IMR-90 (cell line): ENCODE results near the gene LPCAT2. TPM values are rescaled to one million over a fixed set of nuclear protein-coding genes. Genes with fewer than 3 reads are reported as not detected.

Source experiments
- ATAC-seq: fragments of 200-7000 bp; cut with Tn5 transposase; 2 replicates; pipeline ENCODE4 v1.9.1; 2020; ENCODE audit warnings: low read depth, mild to moderate bottlenecking, moderate library complexity
- BruUV-seq: library from RNA; stranded (reverse); fragments of 400-500 nt; replicated peaks from 2 replicates; lab custom pipeline; 2021; lab: Mats Ljungman, UMichigan
- CTCF ChIA-PET: fragments of 300-600 bp; formaldehyde crosslinking; extraction: SDS; loops from one replicate; lab custom pipeline; 2021; ENCODE audit warnings: antibody characterized with exemption; lab: Yijun Ruan, JAX
- POLR2A ChIA-PET: fragments of 300-600 bp; sonication (Branson Sonifier 250); formaldehyde crosslinking; loops from one replicate; lab custom pipeline; 2022; ENCODE audit warnings: antibody characterized with exemption; ENCODE audit not compliant: unreplicated experiment; lab: Charles Lee
- DNase-seq: peaks from one replicate; pipeline ENCODE4 v3.0.0; 2013
- H2AFZ ChIP-seq: replicated peaks from 2 replicates; pipeline ENCODE3; 2013; ENCODE audit warnings: low read length, mild to moderate bottlenecking; ENCODE audit not compliant: poor library complexity
- H2AK5ac ChIP-seq: 2 replicates; pipeline ENCODE4 v1.6.1; 2013; ENCODE audit warnings: low read depth, low read length, inconsistent platforms
- H2AK9ac ChIP-seq: replicated peaks from 2 replicates; pipeline ENCODE3; 2013; ENCODE audit warnings: mild to moderate bottlenecking, low read depth, low read length, moderate library complexity; ENCODE audit not compliant: poor library complexity
- H2BK120ac ChIP-seq: 2 replicates; pipeline ENCODE4 v1.6.1; 2013; ENCODE audit warnings: low read depth, low read length, inconsistent platforms
- H2BK15ac ChIP-seq: 3 replicates; pipeline ENCODE4 v1.6.1; 2013; ENCODE audit warnings: low read depth, low read length, inconsistent platforms
- H2BK20ac ChIP-seq: 2 replicates; pipeline ENCODE4 v1.6.1; 2013; ENCODE audit warnings: low read depth, mild to moderate bottlenecking, inconsistent platforms, low read length, moderate library complexity
- H2BK5ac ChIP-seq: 2 replicates; pipeline ENCODE4 v1.6.1; 2013; ENCODE audit warnings: mild to moderate bottlenecking, low read depth, low read length, inconsistent platforms; ENCODE audit not compliant: poor library complexity, severe bottlenecking
- H3K14ac ChIP-seq: replicated peaks from 2 replicates; pipeline ENCODE4 v1.6.1; 2013; ENCODE audit warnings: low read depth, low read length, inconsistent platforms
- H3K18ac ChIP-seq: 2 replicates; pipeline ENCODE4 v1.6.1; 2013; ENCODE audit warnings: low read depth, low read length, control low read depth
- H3K23ac ChIP-seq: 2 replicates; pipeline ENCODE4 v1.6.1; 2013; ENCODE audit warnings: low read depth, low read length, inconsistent platforms
- H3K27ac ChIP-seq: 2 replicates; pipeline ENCODE4 v1.5.1; 2013; ENCODE audit warnings: mild to moderate bottlenecking, control low read depth, low read length; ENCODE audit not compliant: insufficient read depth
- H3K27me3 ChIP-seq: 2 replicates; pipeline ENCODE4 v1.6.1; 2013; ENCODE audit warnings: low read length; ENCODE audit not compliant: control insufficient read depth, insufficient read depth
- H3K36me3 ChIP-seq: 2 replicates; pipeline ENCODE4 v1.6.1; 2013; ENCODE audit warnings: low read length, mixed read lengths; ENCODE audit not compliant: control insufficient read depth, insufficient read depth
- H3K4ac ChIP-seq: 2 replicates; pipeline ENCODE4 v1.6.1; 2013; ENCODE audit warnings: low read depth, low read length, inconsistent platforms
- H3K4me1 ChIP-seq: 2 replicates; pipeline ENCODE4 v1.6.1; 2013; ENCODE audit warnings: low read length, mixed read lengths; ENCODE audit not compliant: control insufficient read depth, insufficient read depth
- H3K4me2 ChIP-seq: 2 replicates; pipeline ENCODE4 v1.6.1; 2013; ENCODE audit warnings: low read depth, mild to moderate bottlenecking, control low read depth, low read length, moderate library complexity
- H3K4me3 ChIP-seq: 2 replicates; pipeline ENCODE4 v1.5.1; 2013; ENCODE audit warnings: low read depth, mild to moderate bottlenecking, control low read depth, low read length, moderate library complexity; ENCODE audit not compliant: insufficient read depth
- H3K56ac ChIP-seq: 2 replicates; pipeline ENCODE4 v1.6.1; 2013; ENCODE audit warnings: low read length, inconsistent platforms; ENCODE audit not compliant: insufficient read depth; ENCODE audit errors: extremely low read depth
- H3K79me1 ChIP-seq, 2 experiments: 2 replicates each; pipeline ENCODE4 v1.6.1; 2013; ENCODE audit warnings: low read length in 2 of 2, inconsistent platforms in 1 of 2, low read depth in 1 of 2
- H3K9ac ChIP-seq: 2 replicates; pipeline ENCODE4 v1.6.1; 2013; ENCODE audit warnings: low read depth, low read length, control low read depth
- H3K9me1 ChIP-seq: 2 replicates; pipeline ENCODE4 v1.6.1; 2013; ENCODE audit warnings: low read length, inconsistent platforms; ENCODE audit not compliant: insufficient read depth
- H3K9me3 ChIP-seq: 2 replicates; pipeline ENCODE4 v1.6.1; 2013; ENCODE audit warnings: low read length; ENCODE audit not compliant: control insufficient read depth, insufficient read depth
- H4K20me1 ChIP-seq: 2 replicates; pipeline ENCODE4 v1.6.1; 2013; ENCODE audit warnings: low read length, inconsistent platforms; ENCODE audit not compliant: insufficient read depth
- H4K5ac ChIP-seq: 2 replicates; pipeline ENCODE4 v1.6.1; 2013; ENCODE audit warnings: mild to moderate bottlenecking, low read depth, low read length, control low read depth
- H4K8ac ChIP-seq, 2 experiments: 2 replicates each; pipeline ENCODE4 v1.6.1; 2013; ENCODE audit warnings: low read depth in 2 of 2, low read length in 2 of 2, control low read depth in 1 of 2, inconsistent platforms in 1 of 2
- H4K91ac ChIP-seq: 2 replicates; pipeline ENCODE4 v1.6.1; 2013; ENCODE audit warnings: low read depth, low read length, inconsistent platforms; ENCODE audit not compliant: insufficient read depth
- CEBPB ChIP-seq: IDR thresholded peaks from 2 replicates; pipeline ENCODE4 v1.6.1; 2012; ENCODE audit warnings: low read depth, low read length, improper control_type of control experiment
- ELK1 ChIP-seq: fragments of 150-350 bp; IDR thresholded peaks from 2 replicates; pipeline ENCODE4 v1.6.1; 2016; ENCODE audit warnings: low read depth, mild to moderate bottlenecking, low read length, moderate library complexity, borderline replicate concordance
- FOS ChIP-seq: fragments of 150-350 bp; IDR thresholded peaks from 2 replicates; pipeline ENCODE4 v1.6.1; 2016; ENCODE audit warnings: low read depth, low read length
- MAFK ChIP-seq: IDR thresholded peaks from 2 replicates; pipeline ENCODE4 v1.6.1; 2012; ENCODE audit warnings: low read depth, low read length, improper control_type of control experiment
- MAZ ChIP-seq: IDR thresholded peaks from 2 replicates; pipeline ENCODE4 v1.6.1; 2012; ENCODE audit warnings: low read depth, mild to moderate bottlenecking, low read length, improper control_type of control experiment, moderate library complexity, borderline replicate concordance
- MXI1 ChIP-seq: IDR thresholded peaks from 2 replicates; pipeline ENCODE4 v1.6.1; 2012; ENCODE audit warnings: low read depth, mild to moderate bottlenecking, low read length, moderate library complexity, borderline replicate concordance
- NFE2L2 ChIP-seq: fragments of 150-350 bp; IDR thresholded peaks from 2 replicates; pipeline ENCODE4 v1.6.1; 2016; ENCODE audit warnings: low read depth, mild to moderate bottlenecking, low read length
- POLR2A ChIP-seq: IDR thresholded peaks from 2 replicates; pipeline ENCODE4 v1.6.1; 2012; ENCODE audit warnings: mild to moderate bottlenecking, low read depth, low read length
- RAD21 ChIP-seq: IDR thresholded peaks from 2 replicates; pipeline ENCODE4 v1.6.1; 2012; ENCODE audit warnings: low read length, improper control_type of control experiment
- RCOR1 ChIP-seq: IDR thresholded peaks from 2 replicates; pipeline ENCODE4 v1.6.1; 2012; ENCODE audit warnings: mild to moderate bottlenecking, low read length, improper control_type of control experiment; ENCODE audit not compliant: insufficient replicate concordance
- RFX5 ChIP-seq: IDR thresholded peaks from 2 replicates; pipeline ENCODE4 v1.8.0; 2012; ENCODE audit warnings: low read depth, mild to moderate bottlenecking, low read length, moderate library complexity
- SMC3 ChIP-seq: fragments of 150-350 bp; IDR thresholded peaks from 2 replicates; pipeline ENCODE4 v1.6.1; 2016; ENCODE audit warnings: low read depth, mild to moderate bottlenecking, antibody characterized with exemption, low read length, moderate library complexity
- USF2 ChIP-seq: fragments of 150-350 bp; IDR thresholded peaks from 2 replicates; pipeline ENCODE4 v1.6.1; 2017; ENCODE audit warnings: mild to moderate bottlenecking, antibody characterized with exemption, low read length, low read depth
- dilution Hi-C: fragments of 300-500 bp; cut with HindIII; formaldehyde crosslinking; loops from one replicate; pipeline ENCODE4 v1.14.3; 2018; ENCODE audit warnings: low sequenced_read_pairs; ENCODE audit not compliant: unreplicated experiment
- in situ Hi-C: fragments of 300-500 bp; cut with MboI; formaldehyde crosslinking; loops from 3 replicates; pipeline ENCODE4 v1.14.3; 2019; ENCODE audit warnings: low sequenced_read_pairs, inconsistent platforms, mixed read lengths
- intact Hi-C: fragments of 100-400 bp; cut with micrococcal nuclease; formaldehyde crosslinking; loops from 2 replicates; pipeline ENCODE4 v1.10.0; 2022
- polyA plus RNA-seq, 3 experiments: library from polyadenylated mRNA; depleted of rRNA; stranded (reverse); fragments of >200 nt; gene quantifications; 2 replicates each; pipeline ENCODE4 v1.2.3, GENCODE V29; 2012; ENCODE audit warnings: low replicate concordance in 1 of 3
- total RNA-seq: library from RNA; depleted of rRNA; stranded (reverse); fragments of >200 nt; gene quantifications from 2 replicates; pipeline ENCODE4 v1.2.3, GENCODE V29; 2012

The LPCAT2 gene
- total and polyA plus RNA-seq, 2 of the 4 experiments (the other 2 are of a cell fraction): 8.6 to 8.7 TPM

GRCh38 chr16:55527885-55528284 lies 19.0 kb downstream of the LPCAT2 start:
- Histone ChIP-seq H3K23ac (no peak overlapping the region), H2BK15ac (no peak overlapping the region), H3K9ac (no peak overlapping the region), H2AK9ac (no peak overlapping the region), H4K91ac (no peak overlapping the region), H2BK5ac (no peak overlapping the region), H2BK120ac (no peak overlapping the region), H3K4me1 (no peaks in the 10 kb centered on the region; the same call in 1 of the 2 replicates), H3K27ac (no peak overlapping the region), H2AK5ac (no peak overlapping the region), H3K79me1 (no peaks in the 10 kb centered on the region), H4K8ac (no peak overlapping the region), H3K9me3 (no peaks in the 10 kb centered on the region), H3K27me3 (no peaks in the 10 kb centered on the region), H4K20me1 (no peaks in the 10 kb centered on the region), H3K4me3 (no peak overlapping the region), H3K14ac (no peak overlapping the region), H3K18ac (no peak overlapping the region), H2BK20ac (no peak overlapping the region), H3K4ac (no peak overlapping the region), H3K56ac (no peak overlapping the region), H3K4me2 (no peak overlapping the region), H3K36me3 (no peaks in the 10 kb centered on the region; the same call in 1 of the 2 replicates), H3K9me1 (no peaks in the 10 kb centered on the region), H4K5ac (no peak overlapping the region), H2AFZ (no peak overlapping the region)
- no peak for TF ChIP-seq CEBPB
- TF ChIP-seq RCOR1: no peak
- no peak for TF ChIP-seq ELK1
- no peak for TF ChIP-seq MXI1
- no peak for TF ChIP-seq NFE2L2
- TF ChIP-seq FOS: no peak
- no peak for TF ChIP-seq RAD21
- TF ChIP-seq MAZ: no peak
- no peak for TF ChIP-seq MAFK
- TF ChIP-seq RFX5: no peak
- TF ChIP-seq SMC3: no peak
- TF ChIP-seq USF2: no peak
- TF ChIP-seq POLR2A: no peak
- dilution Hi-C loops (no loop called here), in situ Hi-C loops (no loop called here), intact Hi-C loops (no loop called here)
- no TSS peak for BruUV-seq
- CTCF ChIA-PET: interaction anchor here (0.6 to 1.7 kb wide), 3 partner anchors 11 to 49 kb away, joined by 3 to 5 read pairs (median 4); no protein-coding TSS in a partner anchor
- DNase-seq (no peak), ATAC-seq (no peak)
- POLR2A ChIA-PET: no interaction called here
